Raji (cell line): ENCODE data around the gene TRPM8.

ENCODE experiments used
- POLR2A ChIP-seq: IDR thresholded peaks from 2 replicates; pipeline ENCODE4 v1.6.1; 2011; ENCODE audit warnings: low read depth, low read length, control low read depth; ENCODE audit not compliant: insufficient read depth

TRPM8 gene

DNA sequence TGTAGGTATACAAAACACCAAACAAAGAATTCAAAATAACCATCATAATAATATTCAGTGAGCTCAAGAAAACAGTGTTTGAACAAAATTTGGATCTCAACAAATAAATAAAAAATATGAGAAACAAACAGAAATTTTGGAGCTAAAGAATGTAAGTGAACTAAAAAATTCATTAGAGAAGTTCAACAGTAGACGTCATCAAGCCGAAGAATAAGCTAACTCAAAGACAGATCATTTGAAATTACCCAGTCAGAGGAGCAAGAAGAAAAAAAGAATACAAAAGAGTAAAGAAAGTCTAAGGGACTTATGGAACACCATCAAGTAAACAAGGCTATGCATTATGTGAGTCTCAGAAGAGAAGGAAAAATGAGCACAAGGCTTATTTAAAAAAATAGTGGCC is 116.7 kb downstream of the TRPM8 start:
- no peak for TF ChIP-seq POLR2A

DNA sequence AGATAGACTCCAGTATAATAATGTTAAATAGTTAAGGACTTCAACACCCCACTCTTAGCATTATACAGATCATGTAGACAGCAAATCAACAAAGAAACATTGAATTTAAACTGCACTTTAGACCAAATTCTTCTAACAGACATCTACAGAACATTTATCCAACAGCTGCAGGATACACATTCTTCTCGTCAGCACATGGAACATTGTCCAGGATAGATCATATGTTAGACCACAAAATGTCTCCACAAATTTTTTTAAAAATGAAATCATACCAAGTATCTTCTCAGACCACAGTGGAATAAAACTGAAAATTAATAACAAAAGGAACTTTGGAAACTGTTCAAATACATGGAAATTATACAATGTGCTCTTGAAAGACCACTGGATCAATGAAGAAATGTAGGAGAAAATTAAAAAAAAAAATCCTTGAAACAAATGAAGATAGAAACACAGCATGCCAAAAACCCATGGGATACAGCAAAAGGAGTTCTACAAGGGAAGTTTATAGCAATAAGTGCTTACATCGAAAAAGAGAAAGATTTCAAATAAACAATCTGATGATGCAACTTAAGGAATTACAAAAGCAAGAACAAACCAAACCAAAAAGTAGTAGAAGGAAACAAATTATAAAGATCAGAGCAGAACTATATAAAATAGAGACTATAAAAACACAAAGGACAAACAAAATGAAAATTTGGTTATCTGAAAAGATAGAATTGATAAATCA is 121.1 kb downstream of the TRPM8 start:
- TF ChIP-seq POLR2A: no peak

DNA sequence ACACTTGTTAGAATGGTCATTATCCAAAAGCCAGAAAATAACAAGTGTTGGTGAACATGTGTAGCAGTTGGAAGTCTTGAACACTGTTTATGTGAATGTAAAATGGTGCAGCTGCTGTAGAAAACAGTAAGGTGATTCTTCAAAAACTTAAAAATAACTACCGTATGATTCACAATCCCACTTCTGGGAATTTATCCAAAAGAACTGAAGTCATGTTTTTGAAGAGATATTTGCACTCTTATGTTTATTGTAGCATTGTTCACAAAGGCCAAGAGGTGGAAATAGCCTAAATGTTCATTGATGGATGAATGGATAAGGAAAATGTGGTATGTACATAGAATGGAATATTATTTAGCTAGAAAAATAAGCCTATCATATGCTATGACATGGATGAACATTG is 127.0 kb downstream of the TRPM8 start:
- TF ChIP-seq POLR2A: no peak

DNA sequence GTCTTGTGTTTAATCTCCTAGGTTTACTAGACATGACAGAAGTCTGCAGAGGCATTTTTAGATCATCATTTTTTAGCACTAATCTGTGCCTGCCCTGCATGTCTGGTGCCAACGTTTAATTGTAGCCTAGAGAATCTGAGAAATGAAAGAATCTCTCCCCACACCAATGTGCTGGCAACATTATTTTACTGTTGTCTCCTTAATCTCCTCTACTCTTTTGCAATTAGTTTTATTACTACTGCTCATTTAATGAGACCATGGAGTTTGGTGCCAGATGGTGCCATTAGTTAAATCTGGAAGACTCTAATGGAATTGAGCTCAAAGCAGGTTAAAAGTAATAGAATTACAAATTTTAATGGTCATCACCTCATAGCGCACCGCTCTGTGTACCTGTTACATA is 129.3 kb downstream of the TRPM8 start:
- no peak for TF ChIP-seq POLR2A

DNA sequence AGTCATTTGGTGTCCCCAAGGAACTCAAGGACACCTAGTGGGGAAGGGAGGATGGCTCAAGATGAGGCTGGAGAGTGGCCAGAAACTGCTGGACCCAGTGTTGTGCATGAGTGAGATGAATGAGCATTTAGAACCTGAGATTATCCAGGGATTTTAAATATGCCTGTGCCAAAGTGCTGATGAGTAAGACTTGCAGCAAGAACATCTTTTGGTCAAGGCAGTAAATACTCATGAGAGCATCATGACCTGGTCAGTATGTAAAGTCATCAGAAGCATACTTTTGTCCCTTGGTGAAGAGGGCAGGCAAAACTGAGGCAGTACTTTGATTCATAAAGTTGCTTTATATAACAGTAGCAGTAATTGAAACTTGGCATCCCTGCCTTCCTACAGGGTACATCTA is 130.2 kb downstream of the TRPM8 start:
- no peak for TF ChIP-seq POLR2A

DNA sequence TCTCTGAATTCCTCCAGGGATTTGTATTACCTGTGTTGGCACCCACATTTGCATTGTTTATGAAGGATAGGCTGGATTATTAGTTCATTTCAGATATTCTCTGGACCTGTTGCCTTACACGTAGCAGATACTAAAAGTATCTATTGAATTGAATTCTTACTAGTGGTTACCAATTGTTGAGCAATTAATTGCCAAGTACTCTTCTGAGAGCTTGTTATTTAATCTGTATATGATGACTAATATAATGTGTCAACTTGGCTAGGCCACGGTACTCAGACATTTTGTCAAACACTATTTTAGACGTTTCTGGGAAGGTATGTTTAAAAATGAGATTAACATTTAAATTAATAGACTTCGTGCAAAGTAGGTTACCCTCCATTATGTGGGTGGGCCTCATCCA is 130.9 kb downstream of the TRPM8 start:
- no peak for TF ChIP-seq POLR2A

DNA sequence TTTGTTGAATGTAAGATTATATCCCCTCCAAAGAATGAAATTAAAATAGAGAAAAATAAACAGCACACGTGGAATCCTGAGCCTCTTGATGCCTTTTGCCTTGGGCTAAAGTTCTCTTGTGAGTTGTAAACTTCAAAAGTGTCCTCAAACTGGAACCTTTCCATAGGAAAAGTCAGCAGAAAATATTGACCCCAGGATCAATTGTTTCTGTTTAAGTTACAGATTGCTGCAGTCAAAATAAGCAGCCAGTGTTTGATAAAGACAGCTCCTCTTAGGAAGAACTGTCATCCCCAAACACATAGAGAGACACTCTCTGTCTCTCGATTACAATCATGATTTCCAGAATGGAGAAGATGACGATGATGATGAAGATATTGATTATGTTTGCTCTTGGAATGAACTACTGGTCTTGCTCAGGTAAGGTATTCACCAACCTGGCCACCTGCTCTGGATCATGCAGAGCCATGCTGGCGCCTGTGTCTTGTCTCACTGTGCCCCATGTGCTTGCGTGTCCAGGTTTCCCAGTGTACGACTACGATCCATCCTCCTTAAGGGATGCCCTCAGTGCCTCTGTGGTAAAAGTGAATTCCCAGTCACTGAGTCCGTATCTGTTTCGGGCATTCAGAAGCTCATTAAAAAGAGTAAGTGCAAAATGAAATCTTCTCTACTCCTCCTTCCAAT is 133.4 kb downstream of the TRPM8 start, which contains the start of gene SPP2:
SPP2 (plus strand) TSS at position 248 of the 681 bp plus-strand sequence; CDS start at position 333, 85 bp downstream.
- no peak for TF ChIP-seq POLR2A

DNA sequence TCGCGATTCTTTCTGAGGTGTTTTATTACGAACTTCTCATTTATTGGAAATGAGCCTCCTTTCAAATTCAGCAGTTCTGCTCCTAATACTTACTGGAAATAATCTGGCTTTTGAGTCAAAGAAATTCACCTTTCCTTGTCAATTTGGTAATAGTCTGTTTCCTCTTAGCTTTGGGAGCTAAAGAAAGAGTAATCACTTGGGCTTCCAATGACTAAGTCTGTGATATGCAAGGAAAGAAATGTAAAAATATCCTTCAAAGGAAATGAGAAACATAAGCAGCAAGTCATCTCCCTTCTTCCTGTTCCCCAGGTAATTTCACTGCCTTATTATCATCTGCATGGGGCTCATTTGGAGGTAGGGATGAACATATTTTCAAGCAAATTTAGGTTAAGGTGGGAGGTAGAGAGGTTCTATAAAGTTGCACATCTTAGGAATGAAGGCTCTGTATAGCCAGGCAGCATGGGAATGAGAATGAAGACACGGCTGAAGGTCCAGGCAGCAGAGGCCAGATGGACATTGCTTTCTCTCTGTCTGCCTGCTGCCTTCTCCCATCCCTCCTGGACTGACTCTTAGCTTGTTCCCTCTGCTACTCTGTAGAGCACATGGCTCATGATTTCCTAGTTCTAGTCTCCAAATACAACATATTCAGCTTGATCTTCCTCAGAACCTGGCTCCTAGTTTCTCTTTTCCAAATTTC is 134.3 kb downstream of the TRPM8 start:
- TF ChIP-seq POLR2A: no peak

DNA sequence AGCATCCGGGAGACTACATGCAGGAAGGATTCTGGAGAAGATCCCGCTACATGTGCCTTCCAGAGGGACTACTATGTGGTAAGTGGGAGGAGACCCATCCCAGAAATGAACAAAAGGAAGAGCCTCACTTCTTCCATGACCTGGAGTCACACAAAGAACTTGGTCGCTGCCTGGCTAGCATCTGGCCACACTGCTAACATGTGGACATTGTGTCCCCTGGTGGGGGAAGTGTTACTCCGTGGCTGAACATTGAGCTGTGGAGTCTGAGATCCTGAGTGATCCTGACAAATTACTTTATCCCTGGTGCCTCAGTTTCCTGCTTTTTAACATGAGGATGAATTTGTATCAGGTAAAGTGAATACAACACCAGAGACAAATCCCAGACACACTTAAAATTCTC is 141.7 kb downstream of the TRPM8 start:
- no peak for TF ChIP-seq POLR2A

DNA sequence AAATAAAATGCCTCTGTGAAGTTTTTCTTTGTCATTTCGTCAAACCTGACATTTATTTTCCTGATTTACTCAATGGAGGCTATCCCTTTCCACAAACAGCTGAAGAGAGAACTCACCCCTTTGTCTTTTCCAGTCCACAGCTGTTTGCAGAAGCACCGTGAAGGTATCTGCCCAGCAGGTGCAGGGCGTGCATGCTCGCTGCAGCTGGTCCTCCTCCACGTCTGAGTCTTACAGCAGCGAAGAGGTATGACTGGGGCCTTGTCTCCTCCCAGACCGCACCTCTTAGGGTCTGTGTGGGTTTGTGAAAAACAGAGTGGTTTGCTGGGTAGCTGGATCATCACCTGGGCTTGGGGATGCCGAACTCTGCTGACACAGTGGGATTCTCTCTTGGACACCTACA is 143.1 kb downstream of the TRPM8 start:
- no peak for TF ChIP-seq POLR2A

DNA sequence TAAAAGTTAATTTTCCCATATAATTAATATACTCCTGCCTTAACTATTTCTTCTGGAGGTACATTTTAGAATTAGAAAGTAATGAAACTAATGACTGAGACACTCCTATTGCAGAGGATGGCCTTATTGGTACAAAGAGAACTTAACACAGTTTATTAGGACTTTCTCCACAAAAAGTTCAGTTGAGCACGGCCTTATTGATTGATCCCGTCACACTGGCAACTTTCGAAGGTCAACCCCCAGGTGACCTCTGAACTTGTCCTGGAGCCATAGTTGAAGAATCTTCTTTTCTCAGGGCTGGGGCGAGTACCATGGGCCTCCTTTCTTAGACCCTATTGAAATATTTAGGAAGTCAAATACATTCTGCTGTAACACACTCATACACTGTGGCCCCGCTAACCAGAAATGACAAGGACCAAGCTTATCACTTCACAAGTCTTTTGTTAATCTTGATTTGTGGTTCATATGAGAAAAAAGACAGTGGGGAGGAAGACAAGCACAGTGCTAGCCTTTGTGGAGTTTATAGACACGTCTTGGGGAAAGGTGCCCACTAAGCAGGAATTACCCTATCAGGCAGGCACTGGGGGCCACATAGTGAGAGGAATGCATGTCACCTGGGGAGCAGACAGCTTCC is 144.6 kb downstream of the TRPM8 start:
- TF ChIP-seq POLR2A: no peak

DNA sequence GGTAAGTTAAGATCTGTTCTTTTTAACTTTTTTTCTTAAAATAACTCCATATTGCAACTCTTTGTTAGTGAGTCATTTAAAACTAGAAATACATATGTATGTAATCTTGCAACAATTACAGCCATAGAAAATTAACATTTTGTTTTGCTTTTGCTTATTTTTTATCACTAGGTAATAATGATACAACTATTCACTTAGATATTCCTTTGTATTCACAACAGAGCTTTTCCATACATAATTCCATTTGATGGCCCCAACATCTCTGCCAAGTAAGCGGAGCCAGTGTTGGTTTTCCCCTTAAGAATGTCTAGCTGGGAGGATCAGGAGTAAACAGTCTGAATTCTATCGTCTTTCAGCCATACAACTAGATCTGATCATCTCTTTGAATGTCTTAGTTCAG is 149.4 kb downstream of the TRPM8 start:
- no peak for TF ChIP-seq POLR2A
